SHP77 (cell line): ENCODE measurements around the gene ICAM3.
"Not testable (repeated sequence)": the region's sequence is repeated elsewhere in the genome, so short reads cannot be mapped to it uniquely, and the experiment has no call there.

ENCODE experiments used
- DNase-seq, 2 experiments: peaks; one replicate each; lab custom pipeline; 2025; lab: John Stamatoyannopoulos, UW

ICAM3 gene

DNA sequence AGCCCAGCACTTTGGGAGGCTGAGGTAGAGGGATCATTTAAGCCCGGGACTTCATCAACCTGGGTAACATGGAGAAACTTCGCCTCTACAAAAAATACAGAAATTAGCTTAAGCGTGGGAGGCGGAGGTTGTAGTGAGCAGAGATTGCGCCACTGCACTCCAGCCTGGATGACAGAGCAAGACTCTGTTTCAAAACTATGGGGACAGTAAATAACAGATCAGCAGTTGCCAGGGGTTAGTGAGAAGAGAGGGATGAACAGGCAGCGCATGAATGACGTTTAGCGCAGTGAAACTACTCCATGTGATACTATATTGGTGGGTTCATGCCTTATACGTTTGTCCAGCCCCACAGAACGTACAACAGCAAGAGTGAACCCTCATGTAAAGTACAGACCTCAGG lies 7.1 kb upstream of the ICAM3 start:
- DNase-seq, result no peak

GRCh38 chr19:10344780-10345179 lies 5.4 kb upstream of the ICAM3 start:
- no peak for DNase-seq

GRCh38 chr19:10343495-10343894 lies 4.1 kb upstream of the ICAM3 start:
- no peak for DNase-seq

DNA sequence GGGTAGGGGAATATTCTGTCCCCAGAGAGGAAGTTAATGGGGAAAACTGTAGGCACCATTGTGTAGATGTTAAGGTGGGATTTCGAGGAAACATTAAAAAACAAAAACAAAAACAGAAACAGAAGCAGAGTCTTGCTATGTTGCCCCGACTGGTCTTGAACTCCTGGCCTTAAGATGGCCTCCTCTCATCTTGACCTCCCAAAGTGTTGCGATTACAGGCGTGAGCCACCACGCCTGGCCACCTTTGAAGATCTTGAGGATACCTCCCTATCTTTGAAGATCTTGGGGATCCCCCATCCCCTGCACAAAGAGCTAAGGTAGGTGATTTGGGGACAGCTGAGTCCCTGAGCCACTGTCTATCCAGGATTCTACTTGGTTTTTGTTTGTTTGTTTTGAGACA lies 553 bp upstream of the ICAM3 start:
- no peak for DNase-seq

DNA sequence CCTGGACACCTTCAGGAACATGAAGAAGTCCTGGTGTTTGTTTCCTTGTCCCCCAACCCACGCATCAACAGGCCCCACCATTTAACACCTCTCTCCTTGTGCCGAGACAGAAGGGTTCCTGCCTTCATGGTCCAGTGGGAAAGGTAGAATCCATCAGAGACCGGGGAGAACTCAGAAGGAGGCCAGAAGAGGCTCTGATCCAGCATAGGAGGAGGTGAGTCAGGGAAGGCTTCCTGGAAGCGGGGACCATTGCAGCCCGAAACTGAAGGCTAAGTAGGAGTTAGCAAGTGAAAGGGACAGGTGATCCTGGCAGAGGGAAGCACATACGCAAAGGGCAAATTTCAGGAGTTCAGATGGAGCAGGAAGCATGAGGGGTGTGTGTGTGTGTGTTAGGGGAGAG lies 484 bp downstream of the ICAM3 start:
- DNase-seq, result no peak

GRCh38 chr19:10336725-10337124 lies 2.7 kb downstream of the ICAM3 start:
- not testable (repeated sequence) for DNase-seq

GRCh38 chr19:10335352-10335985 lies 4.0 kb downstream of the ICAM3 start:
- DNase-seq, result no peak

DNA sequence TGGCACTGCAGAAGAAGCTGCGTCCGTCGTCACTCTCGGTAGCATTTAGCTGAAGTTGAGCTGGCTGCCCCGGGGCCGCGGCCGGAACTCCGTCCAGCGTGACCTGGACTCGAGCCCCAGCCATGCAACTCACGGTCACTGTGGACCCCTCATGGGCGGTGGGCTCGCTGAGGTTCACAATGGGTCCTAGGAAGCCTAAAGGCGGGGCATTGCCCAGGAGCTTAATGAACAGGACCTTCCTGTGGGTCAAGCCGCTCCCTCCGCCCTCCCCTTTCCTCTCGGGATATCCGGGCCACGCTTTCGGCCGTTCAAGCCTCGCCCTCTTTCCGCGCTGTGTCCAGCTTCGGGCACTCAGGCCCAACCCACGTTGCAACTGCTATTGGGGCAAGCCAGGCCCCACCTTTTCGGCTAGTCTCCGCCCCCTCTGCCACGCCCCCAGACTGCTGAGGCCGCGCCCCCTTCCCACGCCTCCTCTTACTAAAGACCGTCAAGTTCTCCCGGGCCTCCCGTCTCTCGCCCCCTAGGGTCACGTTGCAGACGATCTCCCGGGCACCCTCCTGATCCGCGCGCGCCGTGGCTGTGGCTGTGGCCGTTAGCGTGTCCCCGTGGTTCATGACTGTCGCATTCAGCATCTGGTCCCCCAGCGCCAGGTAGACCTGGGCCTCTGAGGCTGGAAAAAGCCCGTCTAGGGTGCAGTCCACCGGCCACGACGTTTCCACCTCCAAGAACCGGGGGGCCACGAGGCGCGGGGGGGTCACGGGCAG lies 4.7 kb downstream of the ICAM3 start:
- peak; percentile 39 to 57 for DNase-seq

- DNase-seq, result no peak
Measured at GRCh38 chr19:10333758-10334587, 5.5 kb downstream of the ICAM3 start.

- peak; percentile 93 to 94 for DNase-seq
Measured at GRCh38 chr19:10332965-10333757, 6.3 kb downstream of the ICAM3 start, which contains the start of gene RAVER1. RAVER1 (minus strand) TSS chr19:10333529; CDS start chr19:10333507, 22 bp downstream.

GRCh38 chr19:10332158-10332964 lies 7.1 kb downstream of the ICAM3 start:
- no peak for DNase-seq

- no peak for DNase-seq
Measured at GRCh38 chr19:10329555-10329954, 9.9 kb downstream of the ICAM3 start.

DNA sequence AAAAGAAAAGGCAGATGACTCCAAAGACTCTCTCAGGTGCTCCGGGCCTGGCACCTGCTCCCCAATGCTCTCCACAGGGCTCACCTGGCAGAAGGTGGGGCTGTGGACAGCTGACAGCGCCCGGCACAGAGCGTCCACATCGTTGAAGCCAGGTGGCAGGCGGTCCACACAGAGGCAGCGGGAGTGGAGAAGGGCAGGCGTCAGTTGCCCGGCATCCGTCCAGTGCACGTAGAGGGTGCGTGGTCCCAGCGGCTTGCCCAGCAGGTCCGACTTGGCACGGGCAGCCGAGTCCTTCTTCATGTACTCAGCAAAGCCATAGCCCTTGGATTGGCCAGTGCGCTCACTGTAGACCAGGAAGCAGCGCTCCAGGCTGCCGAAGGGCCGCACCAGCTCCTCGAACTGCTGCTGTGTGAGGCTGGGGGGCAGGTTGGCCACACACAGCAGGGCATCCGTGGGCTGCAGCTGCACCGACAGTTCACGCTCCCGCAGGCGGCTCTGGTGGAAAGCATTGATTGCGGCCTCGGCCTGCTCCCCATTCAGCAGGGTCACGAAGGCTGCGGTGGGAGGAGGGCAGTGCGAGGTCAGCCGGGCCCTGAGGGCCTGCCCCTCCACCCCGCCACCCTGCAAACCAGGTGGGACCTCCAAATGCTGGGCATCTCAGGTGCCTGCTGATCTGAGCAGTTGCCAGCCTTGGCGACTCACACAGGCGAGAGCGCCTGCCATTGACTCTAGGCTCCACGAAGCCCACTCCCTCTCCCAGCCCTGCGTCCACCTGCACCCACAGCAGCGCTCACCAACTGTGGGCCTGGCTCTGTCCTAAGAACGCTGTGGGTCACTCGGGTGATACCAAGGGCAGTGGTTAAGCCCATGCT lies 10.6 kb downstream of the ICAM3 start:
- no peak for DNase-seq

GRCh38 chr19:10327793-10328192 lies 11.6 kb downstream of the ICAM3 start:
- no peak for DNase-seq

- DNase-seq, result no peak
Measured at GRCh38 chr19:10325732-10326131, 13.7 kb downstream of the ICAM3 start.

DNA sequence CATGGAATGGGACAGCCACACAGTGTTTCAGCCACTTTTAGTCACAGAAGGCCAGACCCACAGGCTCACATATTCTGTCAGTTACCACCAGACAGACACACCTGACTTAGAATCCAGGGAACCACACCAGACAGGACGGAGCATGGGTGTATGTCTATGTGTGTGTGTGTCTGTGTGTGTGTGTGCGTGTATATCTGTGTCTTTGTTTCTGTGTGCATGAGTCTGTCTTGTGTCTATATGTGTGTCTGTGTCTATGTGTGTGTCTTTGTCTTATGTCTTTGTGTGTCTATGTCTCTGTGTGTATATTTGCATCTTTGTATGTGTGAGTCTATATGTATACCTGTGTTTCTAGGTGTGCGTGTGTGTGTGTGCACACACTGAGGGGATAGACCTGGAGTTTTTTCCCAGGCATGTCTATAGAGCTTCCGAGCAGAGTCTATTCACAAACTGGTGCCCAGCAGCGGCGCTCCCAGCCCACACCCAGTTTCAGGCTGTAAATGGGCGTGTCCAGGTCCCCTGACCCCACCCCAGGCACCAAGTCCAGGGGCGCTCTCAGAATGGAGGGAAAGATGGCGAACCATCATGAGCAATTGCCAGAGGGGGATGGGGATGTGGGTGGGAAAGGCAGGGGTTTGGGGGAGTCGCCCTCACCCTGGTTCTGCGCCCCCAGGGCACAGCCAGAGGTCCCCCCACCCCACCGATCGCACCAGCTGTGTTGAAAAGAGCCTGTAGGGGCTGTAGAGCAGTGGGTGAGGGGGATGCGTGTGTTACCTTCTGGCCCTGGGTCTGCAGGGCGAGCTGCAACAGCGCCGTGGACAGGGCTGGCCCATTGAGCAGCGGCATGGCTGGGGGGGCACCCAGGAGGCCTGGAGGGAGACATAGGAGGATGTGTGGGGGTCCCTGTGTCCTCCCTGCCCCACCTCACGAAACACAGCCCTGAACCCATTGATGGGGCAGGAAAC lies 17.3 kb downstream of the ICAM3 start:
- DNase-seq, result no peak

GRCh38 chr19:10321417-10321797 lies 18.0 kb downstream of the ICAM3 start:
- DNase-seq, result no peak

DNA sequence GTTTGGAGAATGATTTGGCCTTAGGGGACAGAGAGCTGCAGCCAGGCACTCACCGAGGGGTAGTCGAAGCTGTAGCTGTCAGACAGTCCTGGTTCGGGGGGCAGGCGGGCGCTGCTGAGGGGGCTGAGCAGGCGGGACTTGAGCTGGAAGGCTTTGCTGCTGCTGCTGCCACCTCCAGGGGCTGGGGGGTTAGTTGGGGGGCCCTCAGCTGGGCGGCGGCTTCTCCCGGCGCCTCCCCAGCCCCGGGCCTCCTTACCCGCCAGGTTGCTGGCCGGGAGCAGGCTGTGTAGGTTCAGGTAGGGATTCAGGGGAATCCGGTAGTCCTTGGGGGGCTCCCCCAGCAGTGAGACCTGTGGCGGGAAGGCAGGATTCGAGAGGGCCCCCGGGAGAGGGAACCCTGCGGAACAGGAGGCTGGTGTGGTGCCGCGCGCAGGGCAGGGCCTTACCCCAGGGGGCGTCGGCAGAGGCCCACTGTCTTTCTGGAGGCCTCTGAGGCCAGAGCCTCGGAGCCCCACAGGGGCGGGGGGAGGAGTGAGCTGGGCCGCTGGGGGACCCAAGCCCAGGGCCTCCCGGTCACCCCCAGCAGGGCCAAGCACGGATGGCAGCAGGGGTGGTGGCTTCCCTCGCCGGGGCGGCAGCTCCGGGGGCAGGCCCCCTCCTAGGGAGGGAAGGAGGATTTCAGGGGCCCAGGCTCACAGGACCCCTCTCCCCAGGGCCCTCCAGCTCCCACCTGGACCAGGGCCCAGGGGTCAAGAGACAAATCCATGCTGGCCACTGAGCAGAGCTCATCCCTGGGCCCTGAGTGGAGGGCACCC lies 18.6 kb downstream of the ICAM3 start:
- DNase-seq, result no peak
